SK-N-MC (cell line): ENCODE measurements around the gene TUBD1.
"Not testable (repeated sequence)": the region's sequence is repeated elsewhere in the genome, so short reads cannot be mapped to it uniquely, and the experiment has no call there.

Source experiments
- DNase-seq: peaks from one replicate; pipeline ENCODE4 v3.0.0-alpha.2; 2011; ENCODE audit warnings: low read depth, low spot score
- H3K27ac ChIP-seq: fragments of 200-600 bp; sonication (generic); 2 replicates; pipeline ENCODE4 v1.5.1; 2016; ENCODE audit warnings: mixed run types
- H3K36me3 ChIP-seq: fragments of 200-600 bp; sonication (generic); 2 replicates; pipeline ENCODE4 v1.6.1; 2017; ENCODE audit warnings: antibody characterized with exemption, low read length, mixed read lengths; ENCODE audit not compliant: insufficient read depth
- H3K4me3 ChIP-seq: fragments of 200-600 bp; sonication (generic); 2 replicates; pipeline ENCODE4 v1.5.1; 2016
- H3K9ac ChIP-seq: fragments of 200-600 bp; sonication (generic); 2 replicates; pipeline ENCODE4 v1.8.0; 2017; ENCODE audit warnings: mixed run types, mixed read lengths; ENCODE audit not compliant: insufficient read length
- H3K9me3 ChIP-seq: fragments of 200-600 bp; sonication (generic); 2 replicates; pipeline ENCODE4 v1.6.1; 2017; ENCODE audit warnings: low read depth, mild to moderate bottlenecking, antibody characterized with exemption, low read length, moderate library complexity, mixed read lengths
- EZH2 ChIP-seq: fragments of 200-600 bp; sonication (generic); IDR thresholded peaks from one replicate; pipeline ENCODE4 v1.6.1; 2017; ENCODE audit warnings: antibody characterized with exemption
- FOXP2 ChIP-seq: optimal IDR thresholded peaks from 2 replicates; pipeline ENCODE3; 2011; ENCODE audit warnings: mild to moderate bottlenecking, moderate library complexity; ENCODE audit not compliant: insufficient read depth; ENCODE audit errors: extremely low read length, control extremely low read depth
- POLR2AphosphoS5 ChIP-seq: IDR thresholded peaks from 2 replicates; pipeline ENCODE4 v1.6.1; 2012; ENCODE audit warnings: mild to moderate bottlenecking, low read depth, low read length, borderline replicate concordance

The TUBD1 gene

GRCh38 chr17:59884861-59885260, 7.9 kb downstream of the TUBD1 start:
- Histone ChIP-seq H3K9ac (no peak overlapping the region), H3K27ac (no peak overlapping the region), H3K36me3 (peaks cover 26% of the 10 kb centered on the region; the same call in 1 of the 2 replicates), H3K9me3 (no peaks in the 10 kb centered on the region), H3K4me3 (no peak overlapping the region)
- TF ChIP-seq FOXP2 (no peak), POLR2AphosphoS5 (no peak), EZH2 (no peak)
- DNase-seq: no peak

DNA sequence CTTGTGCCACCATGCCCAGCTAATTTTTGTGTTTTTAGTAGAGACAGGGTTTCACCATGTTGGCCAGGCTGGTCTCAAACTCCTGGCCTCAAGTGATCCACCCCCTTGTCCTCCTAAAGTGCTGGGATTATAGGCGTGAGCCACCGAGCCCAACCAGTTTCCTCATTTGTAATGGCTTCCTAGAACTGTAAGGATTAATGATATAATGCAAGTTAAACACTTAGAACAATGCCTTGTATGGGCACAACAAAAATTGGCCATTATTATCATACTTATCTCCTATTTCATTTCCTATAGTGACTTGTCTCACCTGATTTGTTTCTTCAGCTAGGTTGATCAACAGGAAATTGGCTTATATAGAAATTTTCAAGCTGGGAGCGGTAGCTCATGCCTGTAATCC, 14.1 kb downstream of the TUBD1 start:
- Histone ChIP-seq H3K9me3 (no peaks in the 10 kb centered on the region), H3K4me3 (no peak overlapping the region), H3K9ac (no peak overlapping the region), H3K36me3 (peaks cover 20% of the 10 kb centered on the region; the same call in 1 of the 2 replicates), H3K27ac (no peak overlapping the region)
- TF ChIP-seq FOXP2 (no peak), EZH2 (no peak), POLR2AphosphoS5 (no peak)
- no peak for DNase-seq

DNA sequence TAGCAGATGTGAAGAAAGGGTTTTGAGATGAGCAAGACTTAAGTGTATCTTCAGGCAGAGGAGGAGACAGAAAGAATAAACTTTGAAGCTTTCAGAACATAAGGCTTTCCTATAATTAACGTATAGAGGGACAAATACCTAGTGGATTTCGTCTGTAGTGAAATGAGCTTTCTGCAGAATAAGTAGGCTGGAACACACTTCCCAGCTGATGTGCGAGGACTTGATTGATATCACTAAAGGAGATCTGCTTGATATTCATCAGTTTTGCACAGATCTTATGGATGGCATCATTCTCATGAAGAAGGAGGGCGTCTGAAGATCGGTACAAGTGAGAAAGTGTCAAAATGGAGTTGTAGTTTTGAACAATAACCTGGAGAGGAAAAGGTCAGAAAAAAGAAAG, 14.8 kb downstream of the TUBD1 start:
- no peak for TF ChIP-seq EZH2
- H3K27ac ChIP-seq: no peak overlapping the region
- no peak overlapping the region for H3K4me3 ChIP-seq
- H3K36me3 ChIP-seq: peaks cover 19% of the 10 kb centered on the region; the same call in 1 of the 2 replicates
- DNase-seq: no peak
- no peaks in the 10 kb centered on the region for H3K9me3 ChIP-seq
- H3K9ac ChIP-seq: no peak overlapping the region

DNA sequence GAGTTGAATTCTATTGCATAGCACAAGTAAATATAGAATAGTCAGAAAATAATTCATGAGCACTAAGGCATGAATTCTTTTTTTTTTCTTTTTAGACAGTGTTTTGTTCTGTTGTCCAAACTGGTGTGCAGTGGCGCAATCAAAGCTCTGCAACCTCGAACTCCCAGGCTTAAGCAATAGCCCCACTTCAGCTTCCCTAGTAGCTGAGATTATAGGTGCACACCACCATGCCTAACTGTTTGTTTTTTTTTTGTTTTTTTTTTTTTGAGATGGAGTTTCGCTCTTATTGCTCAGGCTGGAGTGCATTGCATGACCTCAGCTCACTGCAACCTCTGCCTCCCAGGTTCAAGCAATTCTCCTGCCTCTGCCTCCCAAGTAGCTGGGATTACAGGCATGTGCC, 16.6 kb downstream of the TUBD1 start:
- H3K4me3 ChIP-seq: no peak overlapping the region
- H3K9me3 ChIP-seq: no peaks in the 10 kb centered on the region
- peaks cover 17% of the 10 kb centered on the region; the same call in 1 of the 2 replicates for H3K36me3 ChIP-seq
- DNase-seq: no peak
- no peak for TF ChIP-seq EZH2
- no peak for TF ChIP-seq POLR2AphosphoS5
- no peak for TF ChIP-seq FOXP2
- H3K9ac ChIP-seq: no peak overlapping the region
- no peak overlapping the region for H3K27ac ChIP-seq

- TF ChIP-seq FOXP2: no peak
- no peak for TF ChIP-seq EZH2
- no peak for TF ChIP-seq POLR2AphosphoS5
- H3K4me3 ChIP-seq: no peak overlapping the region
- no peak overlapping the region for H3K27ac ChIP-seq
- no peak for DNase-seq
- H3K9me3 ChIP-seq: no peaks in the 10 kb centered on the region
- H3K36me3 ChIP-seq: peaks cover 12% of the 10 kb centered on the region; the same call in 1 of the 2 replicates
- no peak overlapping the region for H3K9ac ChIP-seq
These were observed 18.4 kb downstream of the TUBD1 start for GRCh38 chr17:59874376-59874775.

DNA sequence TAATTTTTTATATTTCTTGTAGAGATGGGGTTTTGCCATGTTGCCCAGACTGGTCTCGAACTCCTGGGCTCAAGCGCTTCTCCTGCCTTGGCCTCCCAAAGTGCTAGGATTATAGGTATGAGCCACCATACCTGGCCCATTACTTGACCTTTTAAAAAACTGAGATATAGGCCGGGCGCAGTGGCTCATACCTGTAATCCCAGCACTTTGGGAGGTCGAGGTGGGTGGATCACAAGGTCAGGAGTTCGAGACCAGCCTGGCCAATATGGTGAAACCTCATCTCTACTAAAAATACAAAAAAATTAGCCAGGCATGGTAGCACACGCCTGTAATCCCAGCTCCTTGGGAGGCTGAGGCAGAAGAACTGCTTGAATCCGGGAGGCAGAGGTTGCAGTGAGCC, 19.3 kb downstream of the TUBD1 start:
- H3K27ac ChIP-seq, H3K9me3 ChIP-seq, DNase-seq, H3K9ac ChIP-seq, H3K4me3 ChIP-seq: not testable (repeated sequence)
- peaks cover 12% of the 10 kb centered on the region; the same call in 1 of the 2 replicates for H3K36me3 ChIP-seq

DNA sequence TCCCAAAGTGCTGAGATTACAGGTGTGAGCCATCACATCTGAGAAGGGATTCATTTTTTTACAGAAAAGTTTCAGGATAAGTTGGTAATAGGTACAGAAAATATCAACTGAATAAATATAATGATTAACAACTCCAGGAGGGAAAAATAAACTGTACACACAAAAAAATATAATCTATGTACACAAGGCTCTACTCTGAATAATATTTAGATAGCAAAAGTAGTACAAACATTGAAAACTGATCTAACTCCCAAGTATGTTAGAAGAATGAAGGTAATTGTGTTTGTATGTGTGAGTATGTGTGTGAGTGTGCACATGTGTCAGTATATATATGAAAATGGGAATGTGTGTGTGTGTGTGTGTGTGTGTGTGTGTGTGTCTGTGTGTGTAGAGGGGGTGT, 20.4 kb downstream of the TUBD1 start:
- Histone ChIP-seq H3K9me3 (no peaks in the 10 kb centered on the region), H3K4me3 (no peak overlapping the region), H3K9ac (no peak overlapping the region), H3K27ac (no peak overlapping the region), H3K36me3 (peaks cover 12% of the 10 kb centered on the region; the same call in 1 of the 2 replicates)
- TF ChIP-seq FOXP2 (no peak), POLR2AphosphoS5 (no peak)
- DNase-seq: no peak

DNA sequence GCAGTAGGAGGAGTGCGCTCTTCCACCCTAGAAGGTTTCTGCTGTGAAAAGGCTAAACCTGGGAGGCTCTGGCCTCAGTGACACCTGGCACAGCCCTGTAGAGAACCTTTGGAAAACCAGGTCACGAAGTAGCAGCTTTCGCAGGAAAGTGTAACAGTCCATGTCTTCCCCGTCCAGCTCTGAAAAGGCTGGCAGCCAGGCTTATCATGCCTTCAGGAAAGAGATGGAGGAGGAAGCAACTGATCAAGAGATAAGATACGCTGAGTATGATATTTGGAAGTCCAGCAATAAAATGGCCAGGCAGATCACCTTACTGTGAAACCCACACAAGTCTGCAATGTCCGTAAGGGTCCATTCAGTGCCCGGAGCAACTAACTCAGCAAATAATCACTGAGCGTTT, 22.3 kb downstream of the TUBD1 start:
- no peak for TF ChIP-seq POLR2AphosphoS5
- no peak for TF ChIP-seq EZH2
- Histone ChIP-seq H3K27ac (no peak overlapping the region), H3K9me3 (no peaks in the 10 kb centered on the region), H3K36me3 (peaks cover 8% of the 10 kb centered on the region; the same call in 1 of the 2 replicates), H3K4me3 (no peak overlapping the region), H3K9ac (no peak overlapping the region)
- no peak for DNase-seq

DNA sequence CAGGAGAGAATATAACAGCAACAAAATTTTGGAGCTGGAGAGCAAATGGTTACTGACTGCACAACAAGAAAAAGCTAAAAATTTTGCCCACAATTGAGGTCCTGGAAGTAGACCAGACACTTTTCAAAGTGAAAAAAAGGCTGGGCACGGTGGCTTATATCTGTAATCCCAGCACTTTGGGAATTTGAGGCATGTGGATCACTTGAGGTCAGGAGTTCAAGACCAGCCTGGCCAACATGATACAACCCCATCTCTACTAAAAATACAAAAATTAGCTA, 22.9 kb downstream of the TUBD1 start:
- H3K4me3 ChIP-seq: no peak overlapping the region
- no peak for DNase-seq
- H3K27ac ChIP-seq: 0 out of 2 replicates have a peak overlapping the region, but pooled peaks have one; percentile 25
- TF ChIP-seq EZH2: no peak
- no peak for TF ChIP-seq FOXP2
- no peak for TF ChIP-seq POLR2AphosphoS5
- no peak overlapping the region for H3K9ac ChIP-seq
- H3K36me3 ChIP-seq: 0 out of 2 replicates have a peak, but pooled peaks cover 4% of the 10 kb centered on the region
- no peaks in the 10 kb centered on the region for H3K9me3 ChIP-seq
